HepG2 (cell line): Measurements from ENCODE around the gene HSPA5. TPM values are rescaled to one million over a fixed set of nuclear protein-coding genes. Genes with fewer than 3 reads are reported as not detected.
A peak's percentile ranks its signal among the peaks of the same experiment; 100 is the strongest.

ENCODE experiments used
- ATAC-seq: fragments of 200-7000 bp; cut with Tn5 transposase; 3 replicates; pipeline ENCODE4 v1.9.1; 2020; ENCODE audit warnings: mild to moderate bottlenecking, moderate library complexity
- BruUV-seq: library from RNA; stranded (reverse); fragments of 400-500 nt; replicated peaks from 2 replicates; lab custom pipeline; 2021; lab: Mats Ljungman, UMichigan
- CTCF ChIA-PET: fragments of 300-600 bp; formaldehyde crosslinking; extraction: SDS; loops from one replicate; lab custom pipeline; 2021; ENCODE audit warnings: low total read pairs, inconsistent platforms, low intra/inter-chr PET ratio; lab: Yijun Ruan, JAX
- POLR2A ChIA-PET: fragments of 350-600 bp; sonication (Branson Sonifier 250); formaldehyde crosslinking; loops from one replicate; lab custom pipeline; 2020; ENCODE audit warnings: antibody characterized with exemption, inconsistent platforms; lab: Yijun Ruan, JAX
- DNase-seq: peaks from one replicate; pipeline ENCODE4 v3.0.0-alpha.2; 2015; ENCODE audit warnings: low spot score
- FAIRE-seq: peaks from 3 replicates; lab custom pipeline; 2011; peaks lifted over from hg19 to GRCh38; lab: Jason Lieb, UNC
- H2AFZ ChIP-seq: one replicate; pipeline ENCODE4 v1.6.1; 2011; ENCODE audit warnings: low read length, inconsistent platforms
- H3K27ac ChIP-seq: fragments of 300-600 bp; 3 replicates; pipeline ENCODE4 v1.8.0; 2011; ENCODE audit warnings: mixed run types, mild to moderate bottlenecking, mixed read lengths, low read length, inconsistent platforms; ENCODE audit not compliant: insufficient read depth; ENCODE audit errors: extremely low read length
- H3K27me3 ChIP-seq, 2 experiments: fragments of 200-600 bp in 1 of 2; 2 replicates in 1 of 2; 3 replicates in 1 of 2; pipeline versions ENCODE4 v1.6.0 to v1.8.0; 2011; ENCODE audit warnings: low read length in 2 of 2, mild to moderate bottlenecking in 2 of 2, moderate library complexity in 2 of 2, inconsistent platforms in 1 of 2; ENCODE audit not compliant: insufficient read depth in 2 of 2, control insufficient read depth in 1 of 2
- H3K36me3 ChIP-seq, 2 experiments: fragments of 200-600 bp in 1 of 2; replicated peaks in 1 of 2; 2 replicates in 1 of 2; 3 replicates in 1 of 2; pipeline versions ENCODE4 v1.5.1 to v1.8.0; 2011; ENCODE audit warnings: low read length in 2 of 2, inconsistent platforms in 1 of 2; ENCODE audit not compliant: insufficient read depth in 2 of 2, control insufficient read depth in 1 of 2
- H3K4me1 ChIP-seq: 2 replicates; pipeline ENCODE4 v1.5.1; 2012; ENCODE audit warnings: low read length, inconsistent platforms; ENCODE audit not compliant: insufficient read depth
- H3K4me2 ChIP-seq: 2 replicates; pipeline ENCODE4 v1.6.0; 2011; ENCODE audit warnings: low read depth, low read length, inconsistent platforms
- H3K4me3 ChIP-seq, 3 experiments: fragments of 200-600 bp in 1 of 3; sonication (generic), shearing (Covaris generic) in 1 of 3; replicated peaks in 1 of 3; 2 replicates each; pipeline ENCODE4 v1.5.1; 2011 to 2016; ENCODE audit warnings: low read length in 3 of 3, inconsistent platforms in 2 of 3, low read depth in 2 of 3, mild to moderate bottlenecking in 2 of 3, control low read depth in 1 of 3, mixed read lengths in 1 of 3; ENCODE audit not compliant: insufficient read depth in 1 of 3
- H3K79me2 ChIP-seq: one replicate; pipeline ENCODE4 v1.6.1; 2011; ENCODE audit warnings: low read length, inconsistent platforms; ENCODE audit not compliant: insufficient read depth
- H3K9ac ChIP-seq: 2 replicates; pipeline ENCODE4 v1.6.0; 2011; ENCODE audit warnings: mild to moderate bottlenecking, low read depth, low read length, inconsistent platforms; ENCODE audit not compliant: insufficient read depth
- H3K9me3 ChIP-seq: 2 replicates; pipeline ENCODE4 v1.5.1; 2012; ENCODE audit warnings: mild to moderate bottlenecking, low read length
- H4K20me1 ChIP-seq: 2 replicates; pipeline ENCODE4 v1.6.0; 2011; ENCODE audit warnings: inconsistent platforms, mild to moderate bottlenecking, low read length, moderate library complexity; ENCODE audit not compliant: insufficient read depth
- AGO2 ChIP-seq: fragments of 200-400 bp; formaldehyde crosslinking; optimal IDR thresholded peaks from 2 replicates; pipeline ENCODE3; 2017; ENCODE audit warnings: mild to moderate bottlenecking, low read depth, low read length, moderate library complexity
- POLR2A ChIP-seq, 2 experiments: IDR thresholded peaks; 2 replicates each; pipeline ENCODE4 v1.6.1; 2011; ENCODE audit warnings: low read depth in 2 of 2, low read length in 2 of 2, mild to moderate bottlenecking in 1 of 2, moderate library complexity in 1 of 2; ENCODE audit not compliant: insufficient read depth in 1 of 2
- POLR2AphosphoS5 ChIP-seq: IDR thresholded peaks from 2 replicates; pipeline ENCODE4 v1.6.1; 2012; ENCODE audit warnings: low read depth, low read length
- POLR2G ChIP-seq: fragments of 200-400 bp; formaldehyde crosslinking; IDR thresholded peaks from 2 replicates; pipeline ENCODE4 v1.6.1; 2018; ENCODE audit warnings: mild to moderate bottlenecking, low read depth, low read length, moderate library complexity
- RBFOX2 ChIP-seq: fragments of 200-400 bp; formaldehyde crosslinking; IDR thresholded peaks from 2 replicates; pipeline ENCODE4 v1.6.1; 2017; ENCODE audit warnings: low read depth, mild to moderate bottlenecking, low read length
- SKI ChIP-seq: fragments of 450-650 bp; IDR thresholded peaks from one replicate; pipeline ENCODE4 v1.6.1; 2018; ENCODE audit warnings: mild to moderate bottlenecking; ENCODE audit not compliant: partially characterized antibody
- SP5 ChIP-seq: IDR thresholded peaks from 2 replicates; pipeline ENCODE4 v1.6.1; 2016; ENCODE audit warnings: low read depth, borderline replicate concordance
- TFDP2 ChIP-seq: sonication (generic); formaldehyde crosslinking; IDR thresholded peaks from 2 replicates; pipeline ENCODE4 v1.4.0; 2020; ENCODE audit warnings: missing genetic modification reagents
- ZNF383 ChIP-seq: sonication (generic); formaldehyde crosslinking; IDR thresholded peaks from 2 replicates; pipeline ENCODE4 v1.4.0; 2020; ENCODE audit warnings: missing genetic modification reagents, mild to moderate bottlenecking, borderline replicate concordance
- WGBS: methylation state at CpG from one replicate; pipeline ENCODE4 v1.1.6; 2017; ENCODE audit warnings: low lambda C conversion rate; 5-methylcytosine and 5-hydroxymethylcytosine counted together
- in situ Hi-C: cut with HindIII; loops from 2 replicates; pipeline ENCODE4 v1.10.0; 2017; ENCODE audit warnings: low pct_unique_long_range_greater_than_20kb; ENCODE audit not compliant: extremely low pct_ligation_motif_present
- intact Hi-C: fragments of 100-400 bp; cut with micrococcal nuclease; formaldehyde crosslinking; loops from one replicate; pipeline ENCODE4 v1.10.0; 2022; ENCODE audit not compliant: unreplicated experiment
- polyA plus RNA-seq, 8 experiments: library from polyadenylated mRNA; depleted of rRNA in 3 of 8; stranded (reverse) in 7 of 8; unstranded in 1 of 8; fragments of >200 nt; fragmentation: Illumina TruSeq in 4 of 8; extraction: Trizol in 4 of 8; gene quantifications; 2 replicates each; pipeline versions ENCODE4 v1.2.1 to v1.2.3, GENCODE V29; 2011 to 2016; ENCODE audit warnings: low read depth in 4 of 8, missing spikeins in 1 of 8, mixed read lengths in 1 of 8; ENCODE audit not compliant: insufficient read depth in 1 of 8
- total RNA-seq, 5 experiments: library from RNA; depleted of rRNA; stranded (reverse); fragments of >200 nt; fragmentation: Illumina TruSeq; extraction: Trizol; gene quantifications; 2 replicates each; pipeline ENCODE4 v1.2.3, GENCODE V29; 2016; ENCODE audit warnings: low read depth in 1 of 5

Gene HSPA5
- total and polyA plus RNA-seq, 2 of the 13 experiments (the other 11 are each of a cell fraction or from before 2014, with no cell fraction given): 201 to 206 TPM

GRCh38 chr9:125238915-125239446, 2.2 kb downstream of the HSPA5 start:
- FAIRE-seq (no peak), ATAC-seq (no peak), DNase-seq (no peak)
- Histone ChIP-seq H3K9me3 (no peaks in the 10 kb centered on the region), H3K27ac (no peak overlapping the region), H4K20me1 (peaks cover 56% of the 10 kb centered on the region), H3K36me3 (peaks cover 7 to 49% of the 10 kb centered on the region in 2 experiments), H3K4me3 (peak overlapping the region; percentile 80 to 98 (median 97)), H3K27me3 (no peaks in the 10 kb centered on the region; a peak in 1 of 5 replicates), H3K79me2 (peaks cover 52% of the 10 kb centered on the region), H3K4me1 (peaks cover 63% of the 10 kb centered on the region), H3K9ac (peak overlapping the region; percentile 51; the same call in 1 of the 2 replicates), H2AFZ (no peak overlapping the region), H3K4me2 (peak overlapping the region; percentile 72)
- in situ Hi-C loops: no loop called here
- ChIA-PET CTCF (no interaction called here), POLR2A (interaction anchor here (1.6 to 2.5 kb wide), 2 partner anchors 22 to 38 kb away, joined by 4 to 8 read pairs; partner anchors contain the start of genes GAPVD1 and RABEPK)
- intact Hi-C loops: no loop called here
- 79% methylated on average over 14 of the region's 14 CpGs for WGBS
- BruUV-seq: no TSS peak
- TF ChIP-seq POLR2G (peak; percentile 60; the same call in 1 of the 2 replicates), SKI (no peak), POLR2AphosphoS5 (0 out of 2 replicates have a peak, but pooled peaks have one; percentile 8), SP5 (CRISPR knock-in tag) (no peak)

- ATAC-seq (no peak), DNase-seq (no peak), FAIRE-seq (no peak)
- Histone ChIP-seq H3K79me2 (peaks cover 52% of the 10 kb centered on the region), H4K20me1 (peaks cover 56% of the 10 kb centered on the region), H3K27ac (no peak overlapping the region), H3K4me3 (peak overlapping the region; percentile 80 to 98 (median 97)), H2AFZ (no peak overlapping the region), H3K27me3 (no peaks in the 10 kb centered on the region; a peak in 1 of 5 replicates), H3K4me2 (peak overlapping the region; percentile 72), H3K36me3 (peaks cover 7 to 54% of the 10 kb centered on the region in 2 experiments), H3K4me1 (peaks cover 60% of the 10 kb centered on the region), H3K9me3 (no peaks in the 10 kb centered on the region), H3K9ac (peak overlapping the region; percentile 51; the same call in 1 of the 2 replicates)
- ChIA-PET CTCF (no interaction called here), POLR2A (interaction anchor here (1.6 to 2.5 kb wide), 2 partner anchors 23 to 38 kb away, joined by 4 to 8 read pairs; partner anchors contain the start of genes GAPVD1 and RABEPK)
- 80% methylated on average over 7 of the region's 7 CpGs for WGBS
- intact Hi-C loops (no loop called here), in situ Hi-C loops (no loop called here)
- TF ChIP-seq ZNF383 (CRISPR knock-in tag) (no peak), TFDP2 (no peak), POLR2A (IDR thresholded peaks at IDR 0.05; ENCODE audit: insufficient read depth in 1 of 2, low read depth in 2 of 2, low read length in 2 of 2) (peak in 1 of 2 experiments; percentile 23; a peak in 1 of 4 replicates), POLR2AphosphoS5 (0 out of 2 replicates have a peak, but pooled peaks have one; percentile 20), AGO2 (peak; percentile 38), RBFOX2 (peak; percentile 70)
- BruUV-seq: no TSS peak
Observed at GRCh38 chr9:125238127-125238914, 2.8 kb downstream of the HSPA5 start.
